ENCODE data around the gene CLEC10A.

The CLEC10A gene

GRCh38 chr17:7046127-7046724, 33.8 kb downstream of the CLEC10A start:
- peaks cover 6% of the 10 kb centered on the region; the same call in 1 of the 2 replicates for H3K4me1 ChIP-seq (ENCODE audit: control insufficient read depth, insufficient read depth, low read length)
- POLR2A ChIA-PET: interaction anchor here (1.0 to 1.9 kb wide), 9 partner anchors 11 to 641 kb away, joined by 3 to 21 read pairs (median 9); partner anchors contain the start of genes ACADVL, DLG4, DVL2 and NEURL4
- H3K27ac ChIP-seq (ENCODE audit: extremely low read depth, low read depth, low read length): peak overlapping the region; percentile 34; the same call in 1 of the 2 replicates
- no peaks in the 10 kb centered on the region for H3K36me3 ChIP-seq (ENCODE audit: control insufficient read depth in 2 of 2, insufficient read depth in 1 of 2, low read length in 2 of 2)
- H3K9me3 ChIP-seq (ENCODE audit: control insufficient read depth, insufficient read depth, low read depth, low read length): no peaks in the 10 kb centered on the region
- CTCF ChIA-PET: interaction anchor here (0.6 to 12.8 kb wide), 69 partner anchors 8 to 1014 kb away, joined by 3 to 388 read pairs (median 5); partner anchors contain the start of genes ACADVL, ACAP1, ASGR1 and BCL6B
- peak overlapping the region; percentile 0 for H3K4me3 ChIP-seq (ENCODE audit: low read depth, low read length)
- TF ChIP-seq ZNF837 (tag by site-specific recombination; IDR thresholded peaks at IDR 0.05): peak; percentile 97
- TF ChIP-seq ZNF350 (tag by site-specific recombination; IDR thresholded peaks at IDR 0.05): no peak
- TF ChIP-seq ZNF777 (tag by site-specific recombination; IDR thresholded peaks at IDR 0.05; ENCODE audit: borderline replicate concordance): 0 out of 2 replicates have a peak, but pooled peaks have one; percentile 13
- TF ChIP-seq ZIC2 (tag by site-specific recombination; IDR thresholded peaks at IDR 0.05): peak; percentile 43; the same call in 1 of the 2 replicates
- TF ChIP-seq ZNF248 (tag by site-specific recombination; IDR thresholded peaks at IDR 0.05): no peak
- no peak for TF ChIP-seq ZNF704 (tag by site-specific recombination; IDR thresholded peaks at IDR 0.05)
- peak; percentile 33; the same call in 1 of the 2 replicates for TF ChIP-seq GLIS1 (tag by site-specific recombination; IDR thresholded peaks at IDR 0.05)
- peak; percentile 81 for TF ChIP-seq ZNF335 (tag by site-specific recombination; conservative IDR thresholded peaks at IDR 0.05)
- no peak for TF ChIP-seq PRDM4 (tag by site-specific recombination; IDR thresholded peaks at IDR 0.05)
- TF ChIP-seq PRDM10 (tag by site-specific recombination; IDR thresholded peaks at IDR 0.05): peak; percentile 29
- no peak for TF ChIP-seq ZNF707 (tag by site-specific recombination; IDR thresholded peaks at IDR 0.05)
- no peak for TF ChIP-seq ZNF239 (tag by site-specific recombination; IDR thresholded peaks at IDR 0.05)
- peak; percentile 69; the same call in 1 of the 2 replicates for TF ChIP-seq ZNF692 (tag by site-specific recombination; IDR thresholded peaks at IDR 0.05)
- TF ChIP-seq ZNF341 (tag by site-specific recombination; IDR thresholded peaks at IDR 0.05; ENCODE audit: low read depth): peak; percentile 59
- peak; percentile 55 for TF ChIP-seq ZNF629 (tag by site-specific recombination; IDR thresholded peaks at IDR 0.05)
- TF ChIP-seq ZNF398 (tag by site-specific recombination; IDR thresholded peaks at IDR 0.05): peak; percentile 28; the same call in 1 of the 2 replicates
- TF ChIP-seq GFI1B (tag by site-specific recombination; IDR thresholded peaks at IDR 0.05): 0 out of 2 replicates have a peak, but pooled peaks have one; percentile 13
- peak; percentile 89 for TF ChIP-seq ZFP69B (tag by site-specific recombination; IDR thresholded peaks at IDR 0.05)
- TF ChIP-seq ZBTB20 (tag by site-specific recombination; IDR thresholded peaks at IDR 0.05): peak; percentile 96
- peak; percentile 60 for TF ChIP-seq SP2 (tag by site-specific recombination; IDR thresholded peaks at IDR 0.05)
- TF ChIP-seq ZNF600 (tag by site-specific recombination; IDR thresholded peaks at IDR 0.05): peak; percentile 93
- 0 out of 2 replicates have a peak, but pooled peaks have one; percentile 46 for TF ChIP-seq SP7 (tag by site-specific recombination; IDR thresholded peaks at IDR 0.05)
- no peak for TF ChIP-seq CTCF (tag by site-specific recombination; IDR thresholded peaks at IDR 0.05)
- TF ChIP-seq ZNF530 (tag by site-specific recombination; IDR thresholded peaks at IDR 0.05; ENCODE audit: low read depth): no peak
- TF ChIP-seq ZBTB17 (tag by site-specific recombination; IDR thresholded peaks at IDR 0.05): peak; percentile 88

All from HEK293 (cell line).